IPS-NIHi7 (cell line): Measurements from ENCODE around the gene SFMBT2.

Source experiments
- DNase-seq: peaks from one replicate; pipeline ENCODE4 v3.0.0; 2012; ENCODE audit warnings: mixed read lengths; ENCODE audit errors: extremely low spot score

The SFMBT2 gene

GRCh38 chr10:7298495-7298894 lies 112.3 kb downstream of the SFMBT2 start:
- no peak for DNase-seq

- DNase-seq: no peak
These were observed 113.7 kb downstream of the SFMBT2 start for GRCh38 chr10:7297094-7297493.

- DNase-seq: no peak
These were observed 114.2 kb downstream of the SFMBT2 start for GRCh38 chr10:7296648-7297047.

DNA sequence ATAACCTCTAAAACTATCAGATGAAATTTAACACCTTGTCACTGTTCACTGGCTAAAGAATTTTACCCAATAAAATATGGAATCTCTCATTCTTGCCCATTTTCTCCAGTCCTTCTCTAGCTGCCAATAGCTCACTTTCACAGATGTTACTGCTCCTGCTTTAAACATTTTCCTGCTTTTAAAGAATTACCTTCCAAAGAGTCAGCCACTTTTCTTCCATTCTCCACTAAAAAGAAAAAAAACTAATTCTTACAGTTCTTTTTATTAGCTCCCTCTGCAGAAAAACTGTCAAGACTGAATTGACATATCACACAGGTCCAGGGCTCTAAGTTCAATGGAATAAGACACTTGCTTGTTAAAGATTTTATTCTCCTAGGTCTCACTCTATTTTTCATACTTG lies 114.8 kb downstream of the SFMBT2 start:
- no peak for DNase-seq

GRCh38 chr10:7293378-7293920 lies 117.4 kb downstream of the SFMBT2 start:
- DNase-seq: no peak

DNA sequence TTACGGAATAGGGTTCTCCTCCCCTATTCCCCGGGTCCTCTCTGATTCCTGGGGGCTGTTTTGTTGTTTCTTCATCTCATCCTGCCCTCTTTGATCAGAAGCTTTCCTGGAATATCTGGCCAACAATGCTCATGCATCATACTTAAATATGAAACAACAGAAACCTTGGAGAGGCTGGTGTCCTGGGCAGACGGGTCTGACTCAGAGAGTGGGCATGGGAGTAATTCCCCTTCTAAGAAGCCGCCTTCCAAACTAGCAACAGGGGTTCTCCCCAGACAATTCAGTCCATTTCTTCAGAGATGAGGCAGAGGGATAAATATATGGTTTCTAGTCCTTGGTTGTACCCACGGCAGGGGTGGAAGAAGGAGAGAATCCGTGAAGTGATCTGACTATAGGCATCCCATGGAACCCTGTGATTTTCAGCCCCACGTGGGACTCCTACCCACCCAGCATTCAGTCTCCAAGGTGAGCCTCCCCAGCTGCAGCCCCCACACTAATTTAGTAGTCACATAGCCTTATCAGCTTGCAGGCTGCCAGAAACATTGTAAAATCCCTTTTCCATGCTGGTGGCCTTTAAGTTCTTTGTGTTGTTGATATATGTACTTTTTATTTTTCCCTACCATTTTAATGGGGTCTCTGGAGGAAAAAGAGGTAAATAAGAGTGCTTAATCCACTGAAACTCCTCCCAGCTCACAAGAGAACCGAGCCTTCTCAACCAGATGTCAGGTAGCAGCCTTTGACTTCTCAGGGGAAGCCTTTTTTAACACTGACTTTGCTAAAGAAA lies 119.2 kb downstream of the SFMBT2 start:
- DNase-seq: no peak

DNA sequence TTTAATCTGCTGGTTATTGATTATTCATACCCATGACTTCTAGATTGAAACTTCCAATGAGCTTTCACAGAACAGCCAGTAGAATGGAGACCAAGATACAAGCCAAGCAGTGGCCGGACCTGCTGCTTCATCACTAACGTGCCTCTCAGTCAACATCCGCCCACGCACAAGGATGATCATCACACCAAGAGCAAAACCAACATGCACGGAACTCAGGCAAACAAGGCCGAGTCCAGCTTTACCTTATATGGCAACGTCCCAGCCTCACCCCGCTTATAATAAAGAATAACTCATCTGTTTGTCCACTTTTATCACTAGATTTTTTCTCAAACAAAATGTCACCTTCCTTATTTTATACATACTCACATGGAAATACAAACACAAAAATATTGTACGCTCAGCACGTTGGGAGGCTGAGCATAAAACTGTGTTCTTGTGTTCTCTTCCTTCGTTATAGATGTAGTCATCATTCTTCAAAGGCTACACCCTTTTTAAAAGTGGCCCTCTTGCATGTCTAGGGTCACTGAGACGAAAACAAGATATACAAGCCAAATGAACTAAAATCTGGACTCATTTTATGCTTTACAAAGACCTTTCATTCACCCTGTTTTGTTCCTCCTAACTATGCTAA lies 122.7 kb downstream of the SFMBT2 start:
- DNase-seq: no peak

DNA sequence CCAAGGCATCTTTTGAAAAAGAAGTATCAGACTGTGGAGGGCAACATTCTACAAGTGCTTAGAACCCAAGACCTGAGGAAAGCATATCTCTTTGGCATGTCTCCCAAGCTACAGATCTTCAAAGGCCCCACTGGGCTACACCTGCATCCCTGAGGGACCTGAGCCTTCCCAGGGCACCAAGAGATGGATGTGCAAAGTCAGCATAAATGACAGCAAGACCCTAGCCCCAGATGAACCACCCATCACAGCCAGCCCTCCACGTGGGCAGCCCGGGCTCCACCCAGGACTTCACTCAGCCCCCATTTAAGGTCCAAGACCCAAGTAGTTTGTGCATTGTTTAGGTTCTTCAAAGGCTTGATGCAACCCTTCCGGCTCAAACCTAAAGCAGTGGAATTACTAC lies 123.5 kb downstream of the SFMBT2 start:
- no peak for DNase-seq

DNA sequence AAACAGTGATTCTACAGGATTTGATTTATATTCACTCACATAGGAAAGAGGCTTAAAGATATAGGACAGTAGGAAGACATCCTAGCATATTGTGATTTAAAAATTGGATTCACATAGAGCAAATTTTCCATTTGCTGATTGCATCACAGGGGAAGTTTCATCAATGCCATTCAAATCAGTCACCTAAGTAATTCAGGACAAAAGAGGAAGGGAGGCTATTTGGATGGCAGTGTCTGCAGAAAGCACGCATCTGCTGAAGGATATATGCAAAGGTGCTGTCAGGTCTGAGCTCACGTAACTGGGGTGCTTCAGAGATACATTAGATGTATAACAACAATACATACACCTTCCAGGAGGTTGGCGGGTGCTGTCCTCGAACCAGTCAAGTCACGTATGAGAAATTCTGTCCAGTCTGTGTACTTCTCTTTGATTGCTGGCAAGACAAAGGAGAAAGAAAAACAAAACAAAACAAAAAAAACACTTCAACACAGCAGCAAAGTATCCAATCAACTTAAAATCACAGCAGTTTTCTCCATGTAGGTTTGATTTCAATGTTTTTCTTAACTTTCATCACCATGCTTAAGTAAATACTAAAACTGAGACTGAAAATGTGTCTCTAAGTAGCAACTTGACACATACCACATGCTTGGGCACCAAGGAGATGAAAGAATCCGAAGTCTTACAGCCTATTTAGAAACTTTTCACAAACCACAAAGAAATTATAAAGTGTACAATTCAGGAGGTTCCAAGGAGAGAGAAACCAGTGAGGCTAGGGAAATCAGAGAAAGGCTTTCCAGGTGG lies 125.1 kb downstream of the SFMBT2 start:
- no peak for DNase-seq

- no peak for DNase-seq
These were observed 127.6 kb downstream of the SFMBT2 start for GRCh38 chr10:7283246-7283645.

- no peak for DNase-seq
These were observed 128.4 kb downstream of the SFMBT2 start for GRCh38 chr10:7282457-7282856.

- DNase-seq: no peak
These were observed 129.4 kb downstream of the SFMBT2 start for GRCh38 chr10:7281429-7281828.

- DNase-seq: no peak
These were observed 131.5 kb downstream of the SFMBT2 start for GRCh38 chr10:7279303-7279702.

GRCh38 chr10:7277867-7278266 lies 133.0 kb downstream of the SFMBT2 start:
- no peak for DNase-seq

- no peak for DNase-seq
These were observed 133.4 kb downstream of the SFMBT2 start for GRCh38 chr10:7277432-7277831.

- no peak for DNase-seq
These were observed 134.9 kb downstream of the SFMBT2 start for GRCh38 chr10:7275761-7276440.

DNA sequence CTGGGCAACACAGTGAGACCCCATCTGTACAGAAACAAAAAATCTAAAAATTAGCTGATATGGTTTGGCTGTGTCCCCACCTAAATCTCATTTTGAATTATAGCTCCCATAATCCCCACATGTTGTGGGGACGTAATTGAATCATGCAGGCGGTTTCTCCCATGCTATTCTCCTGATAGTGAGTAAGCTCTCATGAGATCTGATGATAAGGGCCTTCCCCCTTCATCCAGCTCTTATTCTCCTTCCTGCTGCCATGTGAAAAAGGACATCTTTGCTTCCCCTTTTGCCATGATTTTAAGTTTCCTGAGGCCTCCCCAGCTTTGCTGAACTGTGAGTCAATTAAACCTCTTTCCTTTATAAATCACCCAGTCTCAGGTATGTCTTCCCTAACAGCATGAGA lies 136.5 kb downstream of the SFMBT2 start:
- DNase-seq: no peak

GRCh38 chr10:7272008-7272407 lies 138.8 kb downstream of the SFMBT2 start:
- no peak for DNase-seq

- no peak for DNase-seq
These were observed 140.8 kb downstream of the SFMBT2 start for GRCh38 chr10:7269988-7270387.

- no peak for DNase-seq
These were observed 143.7 kb downstream of the SFMBT2 start for GRCh38 chr10:7267142-7267541.

- DNase-seq: no peak
These were observed 145.3 kb downstream of the SFMBT2 start for GRCh38 chr10:7265396-7266123.
